ENCODE measurements around the gene RBM19.

DNA sequence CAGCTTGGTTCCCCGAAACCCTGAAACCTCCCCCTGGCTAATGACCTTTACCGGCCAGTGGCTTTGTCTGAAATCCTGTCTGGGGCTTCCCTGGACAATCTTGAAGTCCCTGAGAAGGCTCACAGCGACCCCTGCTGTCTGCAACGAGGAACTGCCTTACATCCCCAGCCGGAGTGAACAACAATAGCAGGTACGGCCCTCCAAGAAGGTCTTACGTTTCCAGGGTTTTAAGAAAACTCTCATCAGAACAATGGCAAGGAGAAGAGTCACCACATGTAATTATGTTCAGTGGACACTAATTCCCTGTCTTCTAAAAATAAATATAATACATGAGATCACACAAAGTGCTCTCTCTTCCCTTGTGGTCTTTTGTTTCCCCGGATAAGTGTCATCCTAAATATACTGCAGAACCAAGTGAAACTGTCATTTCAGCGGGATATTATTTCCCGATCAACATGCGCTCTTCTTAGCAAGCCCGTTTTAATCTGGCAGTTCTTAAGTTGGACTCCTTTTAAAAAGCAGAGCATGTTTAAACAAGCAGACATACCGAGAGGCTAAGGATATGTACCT is 53.3 kb downstream of the RBM19 start:
- TF ChIP-seq CTCF (conservative IDR thresholded peaks at IDR 0.05): peak; percentile 89
- no peak for TF ChIP-seq ZFX (IDR thresholded peaks at IDR 0.05)
